H1 (cell line): ENCODE results near the gene NPPA. TPM values are rescaled to one million over a fixed set of nuclear protein-coding genes. Genes with fewer than 3 reads are reported as not detected.

Experiments
- CTCF ChIA-PET: fragments of 300-600 bp; sonication (Branson Sonifier 250); formaldehyde crosslinking; loops from one replicate; lab custom pipeline; 2021; ENCODE audit not compliant: partially characterized antibody; lab: Charles Lee
- POLR2A ChIA-PET: fragments of 300-600 bp; sonication (Branson Sonifier 250); formaldehyde crosslinking; loops from one replicate; lab custom pipeline; 2021; ENCODE audit warnings: inconsistent platforms; ENCODE audit not compliant: partially characterized antibody; lab: Charles Lee
- DNase-seq, 2 experiments: peaks; one replicate each; pipeline versions ENCODE4 v3.0.0 to v3.0.0-alpha.2; 2010 to 2022; ENCODE audit warnings: low spot score in 2 of 2, low read depth in 1 of 2, mixed read lengths in 1 of 2
- FAIRE-seq: peaks from 2 replicates; lab custom pipeline; 2011; peaks lifted over from hg19 to GRCh38; lab: Jason Lieb, UNC
- H2AFZ ChIP-seq: 2 replicates; pipeline ENCODE4 v1.8.1; 2012; ENCODE audit warnings: low read length, inconsistent platforms
- H2AK5ac ChIP-seq: 2 replicates; pipeline ENCODE4 v1.6.1; 2013; ENCODE audit warnings: low read depth, low read length
- H2BK120ac ChIP-seq: replicated peaks from 2 replicates; pipeline ENCODE3; 2013; ENCODE audit warnings: low read depth, low read length, inconsistent platforms
- H2BK12ac ChIP-seq: 2 replicates; pipeline ENCODE4 v1.6.1; 2013; ENCODE audit warnings: low read depth, low read length
- H2BK15ac ChIP-seq: 2 replicates; pipeline ENCODE4 v1.6.1; 2013; ENCODE audit warnings: low read length
- H2BK20ac ChIP-seq: 2 replicates; pipeline ENCODE4 v1.6.1; 2013; ENCODE audit warnings: low read length
- H2BK5ac ChIP-seq: 2 replicates; pipeline ENCODE4 v1.6.1; 2013; ENCODE audit warnings: low read depth, low read length
- H3K14ac ChIP-seq: 2 replicates; pipeline ENCODE4 v1.6.1; 2013; ENCODE audit warnings: inconsistent platforms; ENCODE audit not compliant: insufficient read length
- H3K18ac ChIP-seq: 2 replicates; pipeline ENCODE4 v1.6.1; 2013; ENCODE audit warnings: low read length; ENCODE audit errors: extremely low read depth
- H3K23ac ChIP-seq: 2 replicates; pipeline ENCODE4 v1.6.1; 2013; ENCODE audit warnings: inconsistent platforms; ENCODE audit not compliant: insufficient read length
- H3K23me2 ChIP-seq: 2 replicates; pipeline ENCODE4 v1.6.1; 2013; ENCODE audit warnings: low read depth, low read length
- H3K27ac ChIP-seq: 2 replicates; pipeline ENCODE4 v1.6.1; 2011; ENCODE audit warnings: low read depth, low read length, inconsistent platforms
- H3K27me3 ChIP-seq, 4 experiments: replicated peaks in 1 of 4; 1 replicate in 1 of 4; 2 replicates in 3 of 4; pipeline versions ENCODE4 v1.6.1 to v1.8.1; 2011 to 2013; ENCODE audit warnings: low read length in 3 of 4, mild to moderate bottlenecking in 3 of 4, inconsistent platforms in 2 of 4, mixed read lengths in 2 of 4, moderate library complexity in 1 of 4; ENCODE audit not compliant: control insufficient read depth in 3 of 4, insufficient read depth in 3 of 4; ENCODE audit errors: extremely low read depth in 1 of 4
- H3K36me3 ChIP-seq, 4 experiments: 2 replicates each; pipeline versions ENCODE4 v1.6.1 to v1.8.1; 2011 to 2013; ENCODE audit warnings: mild to moderate bottlenecking in 4 of 4, low read length in 3 of 4, moderate library complexity in 2 of 4, control low read depth in 1 of 4, inconsistent platforms in 1 of 4; ENCODE audit not compliant: insufficient read depth in 4 of 4, control insufficient read depth in 2 of 4
- H3K4ac ChIP-seq: replicated peaks from 2 replicates; pipeline ENCODE3; 2013; ENCODE audit warnings: low read length, low read depth, mixed read lengths, inconsistent platforms; ENCODE audit not compliant: insufficient read length
- H3K4me1 ChIP-seq, 4 experiments: replicated peaks in 1 of 4; 1 replicate in 1 of 4; 2 replicates in 3 of 4; pipeline versions ENCODE4 v1.6.1 to v1.8.1; 2011 to 2013; ENCODE audit warnings: low read length in 3 of 4, inconsistent platforms in 2 of 4, mixed read lengths in 1 of 4; ENCODE audit not compliant: insufficient read depth in 4 of 4, control insufficient read depth in 3 of 4
- H3K4me2 ChIP-seq, 2 experiments: 2 replicates each; pipeline versions ENCODE4 v1.6.1 to v1.8.1; 2011 to 2013; ENCODE audit warnings: low read depth in 2 of 2, low read length in 2 of 2, control low read depth in 1 of 2, inconsistent platforms in 1 of 2, mild to moderate bottlenecking in 1 of 2; ENCODE audit not compliant: insufficient read depth in 1 of 2
- H3K4me3 ChIP-seq, 4 experiments: fragments of 200-600, 300-600 bp in 1 of 4; sonication (generic), shearing (Covaris generic), sonication (Bioruptor Twin) in 1 of 4; 2 replicates each; pipeline versions ENCODE4 v1.5.1 to v1.8.1; 2011 to 2016; ENCODE audit warnings: low read length in 4 of 4, low read depth in 3 of 4, control low read depth in 2 of 4, inconsistent platforms in 2 of 4, mild to moderate bottlenecking in 2 of 4, mixed read lengths in 1 of 4, moderate library complexity in 1 of 4; ENCODE audit not compliant: insufficient read depth in 2 of 4; ENCODE audit errors: extremely low read depth in 1 of 4
- H3K56ac ChIP-seq: replicated peaks from 2 replicates; pipeline ENCODE3; 2013; ENCODE audit warnings: low read depth, mild to moderate bottlenecking, mixed read lengths, low read length, inconsistent platforms; ENCODE audit not compliant: insufficient read length
- H3K79me1 ChIP-seq: 2 replicates; pipeline ENCODE4 v1.6.1; 2013; ENCODE audit warnings: low read depth, low read length, control low read depth
- H3K79me2 ChIP-seq, 2 experiments: 2 replicates each; pipeline versions ENCODE4 v1.6.1 to v1.8.1; 2012 to 2013; ENCODE audit warnings: low read length in 2 of 2, mild to moderate bottlenecking in 2 of 2, inconsistent platforms in 1 of 2; ENCODE audit not compliant: insufficient read depth in 2 of 2, control insufficient read depth in 1 of 2
- H3K9ac ChIP-seq, 4 experiments: replicated peaks in 1 of 4; 1 replicate in 1 of 4; 2 replicates in 3 of 4; pipeline versions ENCODE4 v1.6.1 to v1.8.1; 2011 to 2013; ENCODE audit warnings: low read depth in 3 of 4, low read length in 3 of 4, control low read depth in 2 of 4, mild to moderate bottlenecking in 2 of 4, moderate library complexity in 2 of 4, inconsistent platforms in 1 of 4; ENCODE audit errors: extremely low read depth in 1 of 4
- H3K9me3 ChIP-seq, 2 experiments: 2 replicates each; pipeline versions ENCODE4 v1.6.1 to v1.8.1; 2012 to 2013; ENCODE audit warnings: mild to moderate bottlenecking in 2 of 2, moderate library complexity in 2 of 2, control low read depth in 1 of 2, inconsistent platforms in 1 of 2, low read depth in 1 of 2, low read length in 1 of 2, mixed read lengths in 1 of 2; ENCODE audit not compliant: insufficient read depth in 2 of 2
- H4K20me1 ChIP-seq, 2 experiments: replicated peaks in 1 of 2; 2 replicates each; pipeline versions ENCODE3 to v1.8.1; 2011 to 2013; ENCODE audit warnings: inconsistent platforms in 2 of 2, low read length in 2 of 2, mild to moderate bottlenecking in 1 of 2; ENCODE audit not compliant: insufficient read depth in 2 of 2, control insufficient read depth in 1 of 2
- H4K5ac ChIP-seq: 2 replicates; pipeline ENCODE4 v1.6.1; 2013; ENCODE audit warnings: low read length, low read depth, mixed read lengths, inconsistent platforms; ENCODE audit not compliant: insufficient read length
- H4K8ac ChIP-seq: 2 replicates; pipeline ENCODE4 v1.8.0; 2013; ENCODE audit warnings: mild to moderate bottlenecking, moderate library complexity, low read length, inconsistent platforms; ENCODE audit not compliant: insufficient read depth; ENCODE audit errors: extremely low read depth
- H4K91ac ChIP-seq: replicated peaks from 2 replicates; pipeline ENCODE3; 2013; ENCODE audit warnings: low read length, mixed read lengths, inconsistent platforms; ENCODE audit not compliant: insufficient read length
- ATF3 ChIP-seq: IDR thresholded peaks from 2 replicates; pipeline ENCODE4 v1.6.1; 2011; ENCODE audit warnings: low read depth, mild to moderate bottlenecking, low read length; ENCODE audit not compliant: insufficient read depth
- E2F6 ChIP-seq: IDR thresholded peaks from 2 replicates; pipeline ENCODE4 v1.6.1; 2012; ENCODE audit warnings: inconsistent platforms
- EZH2 ChIP-seq: fragments of 200-600 bp; sonication (generic); IDR thresholded peaks from 2 replicates; pipeline ENCODE4 v1.7.1; 2012; ENCODE audit warnings: low read depth, mild to moderate bottlenecking, moderate library complexity, low read length, inconsistent platforms; ENCODE audit not compliant: severe bottlenecking
- FOSL1 ChIP-seq: IDR thresholded peaks from 2 replicates; pipeline ENCODE4 v1.6.1; 2011; ENCODE audit warnings: mild to moderate bottlenecking, low read depth, low read length, moderate library complexity; ENCODE audit not compliant: insufficient read depth
- HDAC6 ChIP-seq: IDR thresholded peaks from one replicate; pipeline ENCODE4 v1.7.1; 2012; ENCODE audit warnings: low read depth, mild to moderate bottlenecking, inconsistent platforms, low read length, moderate library complexity
- KDM4A ChIP-seq: IDR thresholded peaks from one replicate; pipeline ENCODE4 v1.7.1; 2012; ENCODE audit warnings: low read depth, mild to moderate bottlenecking, moderate library complexity, low read length, inconsistent platforms; ENCODE audit not compliant: severe bottlenecking
- POU5F1 ChIP-seq: IDR thresholded peaks from 2 replicates; pipeline ENCODE4 v1.6.1; 2011; ENCODE audit warnings: low read depth, mild to moderate bottlenecking, low read length, moderate library complexity
- RFX5 ChIP-seq: IDR thresholded peaks from 2 replicates; pipeline ENCODE4 v1.6.1; 2011; ENCODE audit warnings: low read depth, low read length, improper control_type of control experiment, borderline replicate concordance
- RXRA ChIP-seq: IDR thresholded peaks from 2 replicates; pipeline ENCODE4 v1.6.1; 2011; ENCODE audit warnings: low read depth, mild to moderate bottlenecking, low read length, moderate library complexity; ENCODE audit not compliant: insufficient read depth
- SIN3A ChIP-seq, 2 experiments: IDR thresholded peaks in 1 of 2; conservative IDR thresholded peaks in 1 of 2; 2 replicates each; pipeline ENCODE4 v1.6.1; 2011 to 2012; ENCODE audit warnings: low read length in 2 of 2, improper control_type of control experiment in 1 of 2, low read depth in 1 of 2, mild to moderate bottlenecking in 1 of 2
- WGBS, 2 experiments: shearing (Covaris generic) in 1 of 2; methylation state at CpG; one replicate each; pipeline versions ENCODE4 v1.1.6 to v1.1.7; 2013 to 2015; ENCODE audit warnings: low lambda C conversion rate in 2 of 2, mixed read lengths in 2 of 2, inconsistent platforms in 1 of 2, low coverage in 1 of 2, missing lambda C conversion rate in 1 of 2; ENCODE audit not compliant: insufficient replicate concordance in 2 of 2, insufficient coverage in 1 of 2, insufficient read length in 1 of 2; ENCODE audit errors: extremely low coverage in 1 of 2, missing lambda C conversion rate in 1 of 2; 5-methylcytosine and 5-hydroxymethylcytosine counted together
- polyA plus RNA-seq, 7 experiments: library from polyadenylated mRNA; depleted of rRNA in 3 of 7; stranded (reverse) in 5 of 7; unstranded in 2 of 7; fragments of >200 nt in 5 of 7; fragments of 200-250 nt in 2 of 7; gene quantifications; 1 replicate in 5 of 7; 2 replicates in 1 of 7; 4 replicates in 1 of 7; pipeline versions ENCODE4 v1.2.1 to v1.2.3, GENCODE V29; 2011 to 2013; ENCODE audit warnings: missing spikeins in 2 of 7, mixed read lengths in 2 of 7
- total RNA-seq: library from RNA; stranded (reverse); fragmentation: NEBNext Ultra II Directional; extraction: Animal tissue kit (Norgen Biotek cat#: 25700); gene quantifications from 2 replicates; pipeline ENCODE4 v1.2.1, GENCODE V29; 2021

Gene NPPA
- total and polyA plus RNA-seq, 2 of the 8 experiments (the other 6 are each of a cell fraction or from before 2014, with no cell fraction given), result not detected

GRCh38 chr1:11797525-11798216 lies 49.9 kb downstream of the NPPA start:
- no peak overlapping the region for H2BK15ac ChIP-seq
- no peak overlapping the region for H4K8ac ChIP-seq
- CTCF ChIA-PET, result interaction anchor here (0.9 to 4.2 kb wide), 3 partner anchors 11 to 147 kb away, joined by 3 to 34 read pairs (median 3); no protein-coding TSS in a partner anchor
- H3K9me3 ChIP-seq, result no peaks in the 10 kb centered on the region
- no peak overlapping the region for H2BK12ac ChIP-seq
- no peak overlapping the region for H3K14ac ChIP-seq
- no peak overlapping the region for H2BK20ac ChIP-seq
- H2AFZ ChIP-seq, result no peak overlapping the region
- H2AK5ac ChIP-seq, result no peak overlapping the region
- no peak overlapping the region for H3K56ac ChIP-seq
- FAIRE-seq (no peak), DNase-seq (no peak)
- no peak overlapping the region for H3K18ac ChIP-seq
- H3K4ac ChIP-seq, result no peak overlapping the region
- H2BK120ac ChIP-seq, result no peak overlapping the region
- no peaks in the 10 kb centered on the region for H3K23me2 ChIP-seq
- peaks cover under 1 to 3% (median 2%) of the 10 kb centered on the region in 4 experiments; a peak in 6 of 7 replicates for H3K4me1 ChIP-seq
- no peak overlapping the region for H3K9ac ChIP-seq
- no peak overlapping the region for H4K5ac ChIP-seq
- WGBS, 2 experiments, result 89% methylated on average over 6 of the region's 6 CpGs; no CpG with 5 or more reads in 1 of the 2 experiments
- H3K23ac ChIP-seq, result no peak overlapping the region
- H3K79me1 ChIP-seq, result no peaks in the 10 kb centered on the region; the same call in 1 of the 2 replicates
- H3K4me3 ChIP-seq, result no peak overlapping the region
- peaks cover 8 to 25% (median 19%) of the 10 kb centered on the region in 4 experiments for H3K36me3 ChIP-seq
- no peak overlapping the region for H3K27ac ChIP-seq
- POLR2A ChIA-PET, result interaction anchor here (0.8 to 1.8 kb wide), 5 partner anchors 9 to 18 kb away, joined by 3 to 8 read pairs (median 3); partner anchors contain the start of gene CLCN6
- H4K20me1 ChIP-seq, result peaks cover 2 to 3% of the 10 kb centered on the region in 2 experiments
- no peak overlapping the region for H4K91ac ChIP-seq
- peaks cover 0 to 8% of the 10 kb centered on the region in 2 experiments; a peak in 1 of 4 replicates for H3K79me2 ChIP-seq
- H3K4me2 ChIP-seq, result no peak overlapping the region
- H3K27me3 ChIP-seq, result no peaks in the 10 kb centered on the region
- H2BK5ac ChIP-seq, result no peak overlapping the region
- no peak for TF ChIP-seq E2F6
- no peak for TF ChIP-seq HDAC6
- TF ChIP-seq KDM4A, result no peak
- TF ChIP-seq SIN3A (conservative IDR thresholded peaks at IDR 0.05 in 1 of 2, IDR thresholded peaks at IDR 0.05 in 1 of 2; ENCODE audit: low read depth in 1 of 2, low read length in 2 of 2), result no peak
- no peak for TF ChIP-seq POU5F1
- TF ChIP-seq FOSL1, result no peak
- no peak for TF ChIP-seq EZH2
- TF ChIP-seq RFX5, result no peak
- TF ChIP-seq RXRA, result no peak
- no peak for TF ChIP-seq ATF3
